SHP77 treated with DMSO at 0.1 percent for 48 hours (cell line): ENCODE data around the gene NR2F1.

ENCODE experiments used
- DNase-seq: peaks from one replicate; lab custom pipeline; 2025; lab: John Stamatoyannopoulos, UW

Gene NR2F1

GRCh38 chr5:93591323-93591945, 8.4 kb downstream of the NR2F1 start:
- DNase-seq: no peak

GRCh38 chr5:93592883-93593282, 9.9 kb downstream of the NR2F1 start:
- DNase-seq: no peak

- DNase-seq: no peak
Measured at GRCh38 chr5:93593476-93594131, 10.6 kb downstream of the NR2F1 start.

- DNase-seq: no peak
Measured at GRCh38 chr5:93594591-93595419, 11.8 kb downstream of the NR2F1 start.

- no peak for DNase-seq
Measured at GRCh38 chr5:93595420-93596147, 12.6 kb downstream of the NR2F1 start.

- no peak for DNase-seq
Measured at GRCh38 chr5:93596310-93596675, 13.3 kb downstream of the NR2F1 start.

GRCh38 chr5:93596676-93597490, 13.9 kb downstream of the NR2F1 start:
- no peak for DNase-seq

GRCh38 chr5:93598091-93599000, 15.3 kb downstream of the NR2F1 start:
- DNase-seq: no peak

- no peak for DNase-seq
Measured at GRCh38 chr5:93599001-93599379, 16.0 kb downstream of the NR2F1 start.

- no peak for DNase-seq
Measured at GRCh38 chr5:93599399-93600120, 16.5 kb downstream of the NR2F1 start.

- DNase-seq: no peak
Measured at GRCh38 chr5:93600409-93601070, 17.5 kb downstream of the NR2F1 start.

GRCh38 chr5:93601071-93601801, 18.2 kb downstream of the NR2F1 start:
- DNase-seq: no peak

- DNase-seq: no peak
Measured at GRCh38 chr5:93601802-93602155, 18.8 kb downstream of the NR2F1 start.

- DNase-seq: no peak
Measured at GRCh38 chr5:93602241-93603077, 19.4 kb downstream of the NR2F1 start.

- DNase-seq: no peak
Measured at GRCh38 chr5:93603078-93603792, 20.2 kb downstream of the NR2F1 start.

- no peak for DNase-seq
Measured at GRCh38 chr5:93603793-93604643, 21.0 kb downstream of the NR2F1 start.
